ENCODE results near the gene RNASEL. TPM values are rescaled to one million over a fixed set of nuclear protein-coding genes. Genes with fewer than 3 reads are reported as not detected.

RNASEL gene
- polyA plus RNA-seq, 1 donor (not counting 4 experiments of a cell fraction or from before 2014, with no cell fraction given) = 4.7 TPM

DNA sequence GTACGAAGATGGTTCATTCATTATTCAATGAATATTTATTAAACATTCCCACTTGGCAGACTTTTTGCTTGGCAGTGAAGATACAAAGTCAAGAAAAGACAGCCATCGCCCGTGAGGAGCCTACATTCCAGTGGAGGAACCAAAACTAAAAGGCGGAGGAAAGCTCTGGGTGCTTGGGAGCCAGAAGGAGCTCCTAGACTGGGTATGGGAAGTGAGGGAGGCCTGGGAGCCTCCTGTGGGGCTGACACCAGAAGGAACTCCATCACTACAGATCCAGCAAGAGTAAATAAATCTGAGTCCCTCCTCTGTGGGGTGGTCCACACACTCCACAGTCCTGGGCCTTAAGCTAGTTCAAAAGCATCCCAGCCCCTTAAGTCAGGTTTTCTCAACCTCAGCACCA is 14.9 kb downstream of the RNASEL start:
- TF ChIP-seq, protein P1, sequence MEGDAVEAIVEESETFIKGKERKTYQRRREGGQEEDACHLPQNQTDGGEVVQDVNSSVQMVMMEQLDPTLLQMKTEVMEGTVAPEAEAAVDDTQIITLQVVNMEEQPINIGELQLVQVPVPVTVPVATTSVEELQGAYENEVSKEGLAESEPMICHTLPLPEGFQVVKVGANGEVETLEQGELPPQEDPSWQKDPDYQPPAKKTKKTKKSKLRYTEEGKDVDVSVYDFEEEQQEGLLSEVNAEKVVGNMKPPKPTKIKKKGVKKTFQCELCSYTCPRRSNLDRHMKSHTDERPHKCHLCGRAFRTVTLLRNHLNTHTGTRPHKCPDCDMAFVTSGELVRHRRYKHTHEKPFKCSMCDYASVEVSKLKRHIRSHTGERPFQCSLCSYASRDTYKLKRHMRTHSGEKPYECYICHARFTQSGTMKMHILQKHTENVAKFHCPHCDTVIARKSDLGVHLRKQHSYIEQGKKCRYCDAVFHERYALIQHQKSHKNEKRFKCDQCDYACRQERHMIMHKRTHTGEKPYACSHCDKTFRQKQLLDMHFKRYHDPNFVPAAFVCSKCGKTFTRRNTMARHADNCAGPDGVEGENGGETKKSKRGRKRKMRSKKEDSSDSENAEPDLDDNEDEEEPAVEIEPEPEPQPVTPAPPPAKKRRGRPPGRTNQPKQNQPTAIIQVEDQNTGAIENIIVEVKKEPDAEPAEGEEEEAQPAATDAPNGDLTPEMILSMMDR (optimal IDR thresholded peaks at IDR 0.05 in 1 of 3, IDR thresholded peaks at IDR 0.05 in 1 of 3, conservative IDR thresholded peaks at IDR 0.05 in 1 of 3; ENCODE audit: extremely low read depth in 1 of 3, insufficient read depth in 2 of 3, low read length in 3 of 3) = no peak
- no peak for TF ChIP-seq EZH2 (IDR thresholded peaks at IDR 0.05; ENCODE audit: low read length)
- H3K9ac ChIP-seq (ENCODE audit: control insufficient read depth, extremely low read depth, insufficient read depth, low read length) = no peak overlapping the region
- H3K27me3 ChIP-seq (ENCODE audit: control insufficient read depth, extremely low read depth, insufficient read depth, low read length) = no peaks in the 10 kb centered on the region
- peaks cover 11% of the 10 kb centered on the region for H3K4me1 ChIP-seq (ENCODE audit: control insufficient read depth, extremely low read depth, insufficient read depth, low read length)
- FAIRE-seq (no peak), DNase-seq (ENCODE audit: low read depth, low spot score) (no peak)
- dilution Hi-C loops (cut with MboI; ENCODE audit: extremely low pct_ligation_motif_present, low sequenced_read_pairs) = no loop called here
- no peaks in the 10 kb centered on the region for H3K36me3 ChIP-seq (ENCODE audit: control insufficient read depth in 2 of 2, extremely low read depth in 1 of 2, insufficient read depth in 2 of 2, low read length in 2 of 2)
- no peaks in the 10 kb centered on the region for H3K9me1 ChIP-seq (ENCODE audit: control insufficient read depth, extremely low read depth, insufficient read depth, low read length)
- no peak overlapping the region for H3K4me3 ChIP-seq (ENCODE audit: control insufficient read depth in 2 of 3, extremely low read depth in 1 of 3, insufficient read depth in 2 of 3, low read depth in 1 of 3, low read length in 3 of 3)
- no peak overlapping the region for H3K27ac ChIP-seq (ENCODE audit: control insufficient read depth, insufficient read depth, low read length)
- H2AFZ ChIP-seq (ENCODE audit: control insufficient read depth, low read length) = no peak overlapping the region
- no peak overlapping the region for H3K4me2 ChIP-seq (ENCODE audit: control insufficient read depth, extremely low read depth, insufficient read depth, low read depth, low read length)
- H4K20me1 ChIP-seq (ENCODE audit: control insufficient read depth, extremely low read depth, insufficient read depth, low read length) = no peaks in the 10 kb centered on the region
- no peaks in the 10 kb centered on the region for H3K9me3 ChIP-seq (ENCODE audit: control insufficient read depth, low read depth, low read length)
- no peaks in the 10 kb centered on the region for H3K79me2 ChIP-seq (ENCODE audit: control insufficient read depth, insufficient read depth, low read length)

DNA sequence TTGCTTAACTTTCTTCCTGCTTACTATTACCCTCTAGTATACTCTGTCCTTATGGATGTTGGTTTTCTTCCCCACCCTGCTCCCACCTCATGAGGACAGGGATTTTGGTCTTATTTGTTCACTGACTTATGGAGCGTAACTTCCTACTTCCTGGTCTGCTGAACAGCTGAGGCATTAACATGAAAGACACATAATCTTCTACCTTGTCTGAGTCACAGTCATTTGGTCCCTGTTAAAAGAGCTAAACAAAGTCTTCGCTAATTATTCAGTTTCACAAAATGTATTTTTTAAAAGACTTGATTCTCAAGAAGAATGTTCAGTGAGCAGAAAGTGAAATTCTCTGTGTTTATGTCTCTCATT is 18.5 kb downstream of the RNASEL start:
- Histone ChIP-seq H3K9ac (ENCODE audit: control insufficient read depth, extremely low read depth, insufficient read depth, low read length) (no peak overlapping the region), H2AFZ (ENCODE audit: control insufficient read depth, low read length) (no peak overlapping the region), H3K9me1 (ENCODE audit: control insufficient read depth, extremely low read depth, insufficient read depth, low read length) (no peaks in the 10 kb centered on the region), H3K36me3 (ENCODE audit: control insufficient read depth in 2 of 2, extremely low read depth in 1 of 2, insufficient read depth in 2 of 2, low read length in 2 of 2) (no peaks in the 10 kb centered on the region), H3K27ac (ENCODE audit: control insufficient read depth, insufficient read depth, low read length) (no peak overlapping the region), H3K27me3 (ENCODE audit: control insufficient read depth, extremely low read depth, insufficient read depth, low read length) (no peaks in the 10 kb centered on the region), H3K4me1 (ENCODE audit: control insufficient read depth, extremely low read depth, insufficient read depth, low read length) (peaks cover 7% of the 10 kb centered on the region), H3K9me3 (ENCODE audit: control insufficient read depth, low read depth, low read length) (no peaks in the 10 kb centered on the region), H3K4me3 (ENCODE audit: control insufficient read depth in 2 of 3, extremely low read depth in 1 of 3, insufficient read depth in 2 of 3, low read depth in 1 of 3, low read length in 3 of 3) (no peak overlapping the region), H3K4me2 (ENCODE audit: control insufficient read depth, extremely low read depth, insufficient read depth, low read depth, low read length) (no peak overlapping the region), H4K20me1 (ENCODE audit: control insufficient read depth, extremely low read depth, insufficient read depth, low read length) (no peaks in the 10 kb centered on the region), H3K79me2 (ENCODE audit: control insufficient read depth, insufficient read depth, low read length) (no peaks in the 10 kb centered on the region)
- no peak for TF ChIP-seq EZH2 (IDR thresholded peaks at IDR 0.05; ENCODE audit: low read length)
- TF ChIP-seq, protein P1 (optimal IDR thresholded peaks at IDR 0.05 in 1 of 3, IDR thresholded peaks at IDR 0.05 in 1 of 3, conservative IDR thresholded peaks at IDR 0.05 in 1 of 3; ENCODE audit: extremely low read depth in 1 of 3, insufficient read depth in 2 of 3, low read length in 3 of 3) = no peak
- FAIRE-seq (no peak), DNase-seq (ENCODE audit: low read depth, low spot score) (no peak)
- dilution Hi-C loops (cut with MboI; ENCODE audit: extremely low pct_ligation_motif_present, low sequenced_read_pairs) = no loop called here
